GM23248 (cell line): ENCODE measurements around the gene KIF25. TPM values are rescaled to one million over a fixed set of nuclear protein-coding genes. Genes with fewer than 3 reads are reported as not detected.

ENCODE experiments used
- DNase-seq: peaks from one replicate; pipeline ENCODE4 v3.0.0-alpha.2; 2015
- H2AFZ ChIP-seq: fragments of 200-600 bp; sonication (generic); 2 replicates; pipeline ENCODE4 v1.6.1; 2016; ENCODE audit warnings: antibody characterized with exemption
- H3F3A ChIP-seq: fragments of 200-600 bp; sonication (generic); 2 replicates; pipeline ENCODE4 v1.6.1; 2016; ENCODE audit warnings: mild to moderate bottlenecking, antibody characterized with exemption, mixed run types; ENCODE audit not compliant: insufficient read depth
- H3K27ac ChIP-seq: fragments of 200-600 bp; sonication (generic); 2 replicates; pipeline ENCODE4 v1.5.1; 2016; ENCODE audit warnings: mild to moderate bottlenecking
- H3K27me3 ChIP-seq: fragments of 200-600 bp; sonication (generic); replicated peaks from 2 replicates; pipeline ENCODE4 v1.6.1; 2016; ENCODE audit warnings: mild to moderate bottlenecking; ENCODE audit not compliant: insufficient read depth
- H3K36me3 ChIP-seq: fragments of 200-600 bp; sonication (generic); 2 replicates; pipeline ENCODE4 v1.6.1; 2016; ENCODE audit warnings: low read depth, mild to moderate bottlenecking
- H3K4me1 ChIP-seq: fragments of 200-600 bp; sonication (generic); 2 replicates; pipeline ENCODE4 v1.6.1; 2016; ENCODE audit warnings: mild to moderate bottlenecking; ENCODE audit not compliant: insufficient read depth
- H3K4me2 ChIP-seq: fragments of 200-600 bp; sonication (generic); one replicate; pipeline ENCODE4 v1.6.1; 2016; ENCODE audit warnings: mild to moderate bottlenecking; ENCODE audit not compliant: unreplicated experiment
- H3K4me3 ChIP-seq: fragments of 200-600 bp; sonication (generic); 2 replicates; pipeline ENCODE4 v1.5.1; 2016; ENCODE audit warnings: mild to moderate bottlenecking
- H3K79me2 ChIP-seq: fragments of 200-600 bp; sonication (generic); 2 replicates; pipeline ENCODE4 v1.6.1; 2016; ENCODE audit warnings: mild to moderate bottlenecking; ENCODE audit not compliant: insufficient read depth
- H3K9ac ChIP-seq: fragments of 200-600 bp; sonication (generic); 2 replicates; pipeline ENCODE4 v1.6.1; 2016; ENCODE audit warnings: mild to moderate bottlenecking
- H3K9me2 ChIP-seq: fragments of 200-600 bp; sonication (generic); 2 replicates; pipeline ENCODE4 v1.6.1; 2016; ENCODE audit warnings: mixed run types, mild to moderate bottlenecking, moderate library complexity; ENCODE audit not compliant: insufficient read depth
- H3K9me3 ChIP-seq: fragments of 200-600 bp; sonication (generic); one replicate; pipeline ENCODE4 v1.6.1; 2017; ENCODE audit warnings: low read depth
- H4K20me1 ChIP-seq: fragments of 200-600 bp; sonication (generic); 2 replicates; pipeline ENCODE4 v1.6.0; 2016; ENCODE audit not compliant: insufficient read depth
- EZH2 ChIP-seq: fragments of 200-600 bp; sonication (generic); IDR thresholded peaks from 2 replicates; pipeline ENCODE4 v1.6.1; 2018; ENCODE audit warnings: antibody characterized with exemption, mild to moderate bottlenecking; ENCODE audit not compliant: insufficient read depth, poor library complexity, severe bottlenecking
- EZH2phosphoT487 ChIP-seq: fragments of 200-600 bp; sonication (generic); IDR thresholded peaks from 2 replicates; pipeline ENCODE4 v1.6.1; 2018; ENCODE audit warnings: antibody characterized with exemption, moderate library complexity, mild to moderate bottlenecking, low read depth; ENCODE audit not compliant: insufficient read depth
- WGBS, 2 experiments: methylation state at CpG; one replicate each; pipeline ENCODE4 v1.1.6; 2015 to 2017; ENCODE audit warnings: low lambda C conversion rate in 2 of 2, low coverage in 1 of 2; ENCODE audit errors: missing lambda C conversion rate in 2 of 2; 5-methylcytosine and 5-hydroxymethylcytosine counted together
- in situ Hi-C: fragments of 300-500 bp; cut with MboI; formaldehyde crosslinking; loops from 2 replicates; pipeline ENCODE4 v1.15.0; 2020
- polyA plus RNA-seq: library from polyadenylated mRNA; unstranded; fragments of >200 nt; fragmentation: Nextera tagmentation; extraction: Ambion mirVana; gene quantifications from 2 replicates; pipeline ENCODE4 v1.2.1, GENCODE V29; 2016
- total RNA-seq: library from RNA; depleted of rRNA; stranded (reverse); fragments of >200 nt; shearing (Covaris generic); gene quantifications from 2 replicates; pipeline ENCODE4 v1.2.3, GENCODE V29; 2014

KIF25 gene
- total and polyA plus RNA-seq, 2 experiments from 2014 or later: not detected

DNA sequence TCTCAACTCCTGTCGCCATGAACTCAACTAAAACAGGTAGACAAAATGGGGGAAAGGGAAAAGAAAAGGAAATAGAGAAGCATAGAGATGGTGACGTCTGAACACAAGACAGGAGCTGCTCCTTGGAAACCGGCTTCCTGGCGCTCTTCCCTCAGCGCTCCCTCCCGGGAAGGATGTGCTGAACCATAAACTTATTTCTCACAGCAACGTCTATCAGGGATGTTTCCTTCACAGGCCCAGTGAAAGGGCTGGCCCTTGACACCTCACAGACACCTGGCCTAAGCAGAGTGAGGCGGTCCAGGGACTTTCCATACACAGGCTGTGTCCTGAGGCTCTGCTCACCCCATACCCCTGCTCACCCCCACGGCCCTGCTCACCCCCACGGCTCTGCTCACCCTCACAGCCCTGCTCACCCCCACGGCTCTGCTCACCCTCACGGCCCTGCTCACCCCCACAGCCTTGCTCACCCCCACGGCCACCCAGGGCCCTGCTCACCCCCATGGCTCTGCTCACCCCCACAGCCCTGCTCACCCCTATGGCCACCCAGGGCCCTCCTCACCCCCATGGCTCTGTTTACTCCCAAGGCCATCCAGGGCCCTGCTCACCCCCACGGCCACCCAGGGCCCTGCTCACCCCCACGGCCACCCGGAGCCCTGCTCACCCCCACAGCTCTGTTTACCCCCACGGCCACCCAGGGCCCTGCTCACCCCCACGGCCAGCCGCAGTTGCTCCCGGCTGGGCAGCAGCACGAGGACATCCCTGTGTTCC lies 80.9 kb downstream of the KIF25 start:
- 53 to 55% methylated on average over 13 to 21 of the region's 21 CpGs for WGBS, 2 experiments
- no peaks in the 10 kb centered on the region for H3K36me3 ChIP-seq
- TF ChIP-seq EZH2phosphoT487 (no peak), EZH2 (no peak)
- no peak for DNase-seq
- no peaks in the 10 kb centered on the region for H3K9me3 ChIP-seq
- in situ Hi-C loops: no loop called here
- no peaks in the 10 kb centered on the region for H3K27me3 ChIP-seq
- H3K9ac ChIP-seq: no peak overlapping the region
- no peak overlapping the region for H3K4me2 ChIP-seq
- no peaks in the 10 kb centered on the region for H3K4me1 ChIP-seq
- no peaks in the 10 kb centered on the region for H4K20me1 ChIP-seq
- no peak overlapping the region for H2AFZ ChIP-seq
- H3F3A ChIP-seq: no peaks in the 10 kb centered on the region
- H3K4me3 ChIP-seq: no peak overlapping the region
- no peaks in the 10 kb centered on the region for H3K9me2 ChIP-seq
- H3K27ac ChIP-seq: no peak overlapping the region
- H3K79me2 ChIP-seq: no peaks in the 10 kb centered on the region

DNA sequence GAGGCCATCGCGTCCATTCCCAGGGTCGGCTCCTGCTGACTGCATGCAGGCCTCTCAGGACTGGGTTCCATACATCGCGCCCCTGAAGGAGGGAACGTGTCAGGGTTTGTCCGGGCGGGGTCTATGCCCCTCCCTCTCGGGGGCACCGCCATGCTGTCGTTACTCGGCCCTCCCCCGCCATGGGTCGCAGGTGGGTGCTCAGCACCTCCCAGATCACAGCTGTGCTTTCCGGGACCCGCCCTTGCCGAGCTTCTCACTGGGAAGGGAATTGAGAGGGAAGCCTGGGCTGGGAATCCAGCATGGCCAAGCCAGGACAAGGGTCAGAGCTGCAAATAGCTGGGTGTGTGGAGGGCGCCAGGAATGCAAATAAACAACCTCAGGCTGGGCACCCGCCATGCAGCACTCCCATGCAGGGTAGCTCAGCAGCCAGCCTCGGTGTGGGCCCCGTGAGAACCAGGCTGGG lies 81.5 kb downstream of the KIF25 start, which contains the start of gene FRMD1:
FRMD1 (minus strand) TSS at position 270 of the 463 bp plus-strand sequence; CDS start at position 152, 118 bp downstream.
- no peaks in the 10 kb centered on the region for H3K27me3 ChIP-seq
- H3K36me3 ChIP-seq: no peaks in the 10 kb centered on the region
- no peaks in the 10 kb centered on the region for H3K79me2 ChIP-seq
- H3K4me3 ChIP-seq: no peak within 1 kb of the TSS
- H3K4me2 ChIP-seq: no peak within 1 kb of the TSS
- no peak within 1 kb of the TSS for H3K27ac ChIP-seq
- no peak within 1 kb of the TSS for H3K9ac ChIP-seq
- H3F3A ChIP-seq: no peaks in the 10 kb centered on the region
- in situ Hi-C loops: no loop called here
- H2AFZ ChIP-seq: no peak within 1 kb of the TSS
- no peaks in the 10 kb centered on the region for H4K20me1 ChIP-seq
- no peaks in the 10 kb centered on the region for H3K9me3 ChIP-seq
- H3K4me1 ChIP-seq: no peaks in the 10 kb centered on the region
- TF ChIP-seq EZH2phosphoT487: no peak
- TF ChIP-seq EZH2: no peak
- 81% methylated on average over 21 of the region's 21 CpGs for WGBS, 2 experiments
- H3K9me2 ChIP-seq: no peaks in the 10 kb centered on the region
- no peak for DNase-seq

DNA sequence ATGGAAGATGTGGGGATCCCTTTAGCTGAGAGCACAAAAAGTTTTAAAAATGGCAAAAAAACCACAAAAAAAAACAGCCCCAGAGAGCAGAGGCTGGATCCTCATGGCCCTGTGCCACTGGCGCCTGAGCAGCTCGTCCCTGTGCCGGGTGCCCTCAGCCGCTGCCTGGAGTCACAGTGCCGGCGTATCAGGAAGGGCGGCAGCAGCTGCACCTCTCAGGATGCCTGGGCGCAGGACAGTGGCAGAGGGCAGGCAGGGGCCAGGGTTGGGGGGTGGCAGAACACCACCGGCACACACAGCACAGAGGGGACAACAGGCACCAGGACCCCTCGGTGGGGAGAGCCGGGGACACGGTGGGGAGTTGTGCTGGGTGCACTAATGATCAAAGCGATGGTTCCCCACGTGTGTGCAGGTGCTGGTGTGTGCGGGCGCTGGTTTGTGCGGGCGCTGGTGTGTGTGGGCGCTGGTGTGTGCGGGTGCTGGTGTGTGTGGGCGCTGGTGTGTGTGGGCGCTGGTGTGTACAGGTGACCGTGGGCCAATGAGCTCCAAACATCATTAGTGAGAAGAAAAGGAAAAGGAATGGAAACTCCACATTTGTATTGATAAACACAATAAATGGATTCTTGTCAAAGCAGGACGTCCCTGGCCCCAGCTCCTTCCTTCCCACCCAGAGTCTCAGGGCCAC lies 83.1 kb downstream of the KIF25 start:
- no peaks in the 10 kb centered on the region for H4K20me1 ChIP-seq
- no peak overlapping the region for H3K27ac ChIP-seq
- H3K79me2 ChIP-seq: no peaks in the 10 kb centered on the region
- H3K4me2 ChIP-seq: no peak overlapping the region
- in situ Hi-C loops: no loop called here
- 76 to 78% methylated on average over 22 to 24 of the region's 24 CpGs for WGBS, 2 experiments
- H2AFZ ChIP-seq: no peak overlapping the region
- no peaks in the 10 kb centered on the region for H3F3A ChIP-seq
- H3K4me1 ChIP-seq: no peaks in the 10 kb centered on the region
- no peaks in the 10 kb centered on the region for H3K36me3 ChIP-seq
- H3K9me3 ChIP-seq: no peaks in the 10 kb centered on the region
- no peak for DNase-seq
- H3K9ac ChIP-seq: no peak overlapping the region
- no peaks in the 10 kb centered on the region for H3K27me3 ChIP-seq
- no peaks in the 10 kb centered on the region for H3K9me2 ChIP-seq
- no peak for TF ChIP-seq EZH2
- no peak for TF ChIP-seq EZH2phosphoT487
- no peak overlapping the region for H3K4me3 ChIP-seq

DNA sequence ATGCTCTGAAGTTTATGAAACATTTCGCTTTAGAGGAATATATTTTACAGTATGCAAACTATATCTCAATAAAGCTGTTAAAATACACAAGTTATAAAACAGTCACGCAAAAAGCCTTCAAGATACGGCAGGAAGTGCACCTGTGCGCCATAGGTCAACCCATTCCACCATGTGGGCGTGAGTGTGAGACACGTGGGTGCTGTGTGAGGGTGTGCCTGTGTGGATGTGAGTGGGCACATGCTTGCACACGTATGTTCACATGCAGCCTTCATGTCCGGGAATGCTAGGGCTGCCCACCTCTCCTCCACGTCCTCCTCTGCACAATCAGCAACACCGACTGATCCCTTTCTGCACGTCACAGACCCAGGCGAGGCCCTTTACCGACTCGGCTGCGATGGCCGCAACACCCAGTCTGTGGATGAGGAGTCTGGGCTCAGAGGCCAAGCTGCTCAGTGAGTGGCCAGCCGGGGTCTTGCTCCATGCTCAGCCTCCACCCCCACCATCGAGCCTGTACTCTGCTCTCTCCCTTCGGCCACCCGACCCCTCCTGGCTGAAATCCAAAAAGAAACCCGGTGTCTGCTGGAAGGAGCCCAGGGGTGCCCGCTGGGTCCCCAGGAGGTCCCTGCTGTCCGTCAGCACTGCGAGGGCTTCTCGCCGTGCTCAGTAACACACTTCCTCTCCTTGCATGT lies 84.5 kb downstream of the KIF25 start:
- DNase-seq: no peak
- no peak overlapping the region for H3K27ac ChIP-seq
- H3K4me2 ChIP-seq: no peak overlapping the region
- H3K36me3 ChIP-seq: no peaks in the 10 kb centered on the region
- H3K79me2 ChIP-seq: no peaks in the 10 kb centered on the region
- no peak overlapping the region for H3K4me3 ChIP-seq
- no peak overlapping the region for H2AFZ ChIP-seq
- 61 to 63% methylated on average over 26 of the region's 26 CpGs for WGBS, 2 experiments
- in situ Hi-C loops: no loop called here
- H3K9ac ChIP-seq: no peak overlapping the region
- no peaks in the 10 kb centered on the region for H4K20me1 ChIP-seq
- no peaks in the 10 kb centered on the region for H3F3A ChIP-seq
- no peak for TF ChIP-seq EZH2
- H3K9me2 ChIP-seq: no peaks in the 10 kb centered on the region
- H3K4me1 ChIP-seq: no peaks in the 10 kb centered on the region
- H3K27me3 ChIP-seq: no peaks in the 10 kb centered on the region
- H3K9me3 ChIP-seq: no peaks in the 10 kb centered on the region
